Stimulated activated CD4-positive, alpha-beta T cell treated with anti-CD3 and anti-CD28 coated beads, Interleukin-2, amount 100 ng/mL, for 48 hours (primary cell): ENCODE measurements around the gene OPN4.

Source experiments
- DNase-seq, 2 donors: peaks; one replicate each; pipeline ENCODE4 v3.0.0-alpha.2; 2020

Gene OPN4

DNA sequence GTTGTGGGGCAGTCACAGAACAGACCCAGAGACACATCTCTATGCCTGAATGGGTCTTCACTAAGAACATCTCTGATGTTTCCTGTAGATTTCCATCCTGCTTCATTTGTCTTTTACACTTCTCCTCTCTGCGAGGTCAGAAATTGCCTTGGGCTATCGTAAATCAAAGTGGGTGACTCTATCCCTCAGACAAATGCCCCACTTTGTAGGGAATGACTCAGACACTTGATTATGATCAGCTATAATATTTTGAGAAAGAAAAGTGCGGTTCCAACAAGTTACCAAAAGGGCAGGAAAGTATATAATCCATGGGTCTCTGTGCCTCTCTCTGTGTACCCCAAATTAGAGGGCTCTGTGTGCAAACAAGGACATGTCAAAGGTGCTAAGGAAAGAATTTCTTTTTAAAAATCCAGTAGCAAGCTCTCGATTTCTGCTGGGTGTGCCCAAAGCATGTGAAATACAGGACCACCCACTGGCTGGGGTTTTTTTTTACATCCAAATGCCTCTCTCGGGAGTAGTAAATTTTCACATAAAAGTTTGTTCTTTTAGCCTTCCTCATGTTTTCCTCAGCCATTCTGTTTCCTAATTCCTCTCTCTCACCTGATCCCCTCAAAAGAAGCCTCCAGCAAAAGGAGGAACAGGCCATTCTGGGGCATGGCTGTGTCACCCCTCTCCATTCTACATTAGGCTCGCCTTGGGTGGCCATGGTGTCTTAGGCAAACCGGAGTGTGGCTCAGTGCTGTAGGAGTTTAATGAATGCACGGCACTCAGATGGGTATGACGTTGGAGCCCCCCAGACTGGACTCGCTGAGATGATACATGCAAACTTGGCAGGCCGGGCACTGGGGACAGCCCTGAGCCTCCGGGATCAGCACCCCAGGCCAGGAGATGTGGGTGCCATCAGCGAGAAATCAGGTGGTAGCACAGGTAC lies 6.3 kb upstream of the OPN4 start:
- DNase-seq = no peak

DNA sequence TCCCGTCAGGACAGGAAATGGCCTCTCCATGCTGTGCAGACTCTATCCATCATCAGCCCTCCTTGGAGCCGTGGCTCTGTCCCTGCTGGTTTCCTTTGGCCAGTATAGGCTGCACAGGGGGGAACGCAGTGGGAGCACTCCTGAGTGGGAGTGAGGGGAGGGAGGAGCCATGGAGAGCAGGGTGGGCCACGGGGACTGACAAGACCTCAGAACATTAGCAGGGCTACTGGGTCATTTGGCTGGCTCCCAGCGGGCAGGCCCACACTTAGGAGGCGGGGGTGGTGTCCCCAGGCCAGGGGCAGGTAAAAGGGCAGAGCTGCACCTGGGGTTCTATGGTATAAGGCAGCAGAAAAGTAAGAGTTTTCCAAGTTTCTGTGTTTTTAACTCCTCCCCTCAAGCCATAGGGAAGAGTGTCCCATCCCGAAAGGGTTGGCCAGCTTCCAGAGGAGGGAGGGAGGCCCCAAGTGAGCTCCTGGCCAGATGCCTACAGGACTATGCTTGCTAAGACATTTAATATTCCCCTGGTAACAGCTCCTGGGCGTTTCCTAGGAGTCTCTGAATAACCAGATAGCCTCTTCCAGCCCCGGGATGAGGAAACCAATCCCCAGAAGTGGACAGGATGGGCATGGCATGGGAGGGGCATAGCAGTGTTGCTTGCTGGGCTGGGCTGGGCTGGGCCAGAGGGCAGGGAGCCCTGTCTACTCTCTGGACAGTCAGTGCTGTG lies 5.5 kb upstream of the OPN4 start:
- DNase-seq = no peak

DNA sequence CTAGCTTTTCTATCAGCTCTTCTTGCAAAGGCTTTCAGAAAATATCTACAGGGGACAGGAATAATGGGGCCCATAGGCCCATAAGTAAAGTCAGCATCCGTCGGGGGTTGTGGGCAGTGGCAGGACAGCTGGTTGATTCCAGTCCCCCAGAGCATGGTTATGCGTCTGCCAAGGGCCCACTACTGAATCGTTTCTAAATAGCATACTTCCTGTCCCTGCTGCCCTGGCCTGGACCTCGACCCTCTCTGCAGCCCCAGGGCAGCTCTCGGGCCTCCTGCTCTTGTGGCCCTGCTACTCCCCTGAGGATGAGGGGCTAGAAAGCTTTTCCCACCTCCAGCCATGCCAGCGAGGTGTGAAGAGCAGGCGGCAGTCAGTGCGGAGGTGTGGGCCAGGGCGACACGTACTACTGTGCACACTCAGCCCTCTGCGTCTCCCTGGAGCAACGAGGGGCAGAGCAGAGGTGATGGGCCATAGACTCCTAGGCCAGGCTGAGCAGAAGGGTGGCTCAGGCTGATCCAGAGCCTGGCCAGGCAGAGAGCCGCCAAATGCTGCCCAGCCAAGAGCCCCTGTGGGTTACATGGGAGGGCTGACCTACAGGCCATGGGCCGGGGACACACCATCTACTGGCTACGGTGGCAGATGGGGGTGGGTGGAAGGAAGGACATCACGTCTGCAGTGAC lies 4.7 kb upstream of the OPN4 start:
- no peak for DNase-seq

DNA sequence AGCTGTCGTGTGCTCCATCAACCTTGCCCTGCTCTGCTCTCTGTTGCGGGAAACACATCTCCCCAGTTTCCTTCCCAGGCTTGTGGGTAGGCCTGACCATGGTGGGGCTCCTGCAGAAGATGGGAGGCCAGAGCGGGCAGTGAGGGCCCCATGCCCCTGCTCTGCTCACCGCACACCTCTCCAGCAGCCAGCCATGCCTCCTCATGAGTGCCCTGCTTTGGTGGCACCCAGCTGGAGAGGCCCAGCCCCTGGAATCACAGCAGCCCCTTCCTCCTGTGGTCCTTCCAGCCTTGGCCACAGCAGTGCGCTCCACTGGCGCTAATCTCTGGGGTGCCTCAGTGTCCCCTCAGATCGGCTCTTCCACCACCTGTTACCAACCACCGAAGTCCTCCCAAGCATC lies 4.2 kb upstream of the OPN4 start:
- DNase-seq = no peak

DNA sequence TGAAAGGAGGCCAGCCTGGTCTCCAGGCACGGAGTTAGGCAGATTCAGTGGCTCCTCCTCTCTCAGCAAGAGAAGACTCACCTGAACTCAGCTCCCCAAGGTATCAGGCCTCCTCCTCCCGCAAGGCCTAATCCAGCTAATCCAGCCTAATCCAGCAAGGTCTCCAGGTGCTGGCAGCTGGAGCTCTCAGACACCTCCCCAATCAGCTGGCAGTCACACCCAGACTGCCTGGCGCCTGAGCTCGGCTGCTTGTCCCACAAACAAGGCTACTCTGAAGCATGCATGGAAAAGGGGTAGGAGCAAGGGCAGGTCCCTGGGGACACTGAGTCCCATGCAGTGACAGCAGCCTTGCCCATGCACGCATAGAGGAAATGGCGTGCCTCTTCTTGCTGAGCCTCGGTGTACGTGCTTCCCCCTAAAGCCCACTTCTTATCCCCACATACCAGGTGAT lies 3.3 kb upstream of the OPN4 start:
- no peak for DNase-seq

DNA sequence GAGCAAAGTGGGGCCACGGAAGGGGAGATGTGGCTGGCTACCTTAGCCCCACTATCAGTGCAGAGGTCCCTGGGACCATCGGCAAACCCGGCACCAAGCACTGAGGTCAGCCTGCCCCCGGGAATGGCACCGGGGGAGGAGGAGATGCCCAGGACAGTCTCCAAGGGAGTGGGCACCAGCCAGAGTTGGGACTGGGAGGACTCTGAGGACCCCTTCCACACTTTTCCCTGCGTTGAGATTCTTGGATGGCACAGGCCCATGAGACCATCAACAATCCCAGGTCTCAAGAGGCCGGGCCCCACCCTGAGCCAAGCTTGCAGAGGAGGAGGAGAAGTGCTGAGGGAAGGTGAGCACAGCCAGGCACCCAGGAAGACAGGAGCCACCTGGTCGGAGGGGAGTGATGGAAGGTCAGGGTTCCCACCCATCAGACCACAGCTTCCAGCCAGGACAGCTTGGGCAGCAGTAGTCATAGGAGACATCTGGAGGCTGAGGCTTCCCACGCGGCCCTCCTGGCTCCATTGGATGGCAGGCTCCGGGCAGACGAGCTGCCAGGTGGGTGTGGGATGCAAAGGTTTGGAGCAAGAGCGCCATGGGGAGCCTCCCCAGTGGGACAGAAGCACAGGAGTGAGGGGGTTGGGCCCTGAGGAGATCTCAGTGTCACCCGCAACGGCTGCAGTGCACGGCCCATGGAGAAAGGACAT lies 2.6 kb upstream of the OPN4 start:
- no peak for DNase-seq

DNA sequence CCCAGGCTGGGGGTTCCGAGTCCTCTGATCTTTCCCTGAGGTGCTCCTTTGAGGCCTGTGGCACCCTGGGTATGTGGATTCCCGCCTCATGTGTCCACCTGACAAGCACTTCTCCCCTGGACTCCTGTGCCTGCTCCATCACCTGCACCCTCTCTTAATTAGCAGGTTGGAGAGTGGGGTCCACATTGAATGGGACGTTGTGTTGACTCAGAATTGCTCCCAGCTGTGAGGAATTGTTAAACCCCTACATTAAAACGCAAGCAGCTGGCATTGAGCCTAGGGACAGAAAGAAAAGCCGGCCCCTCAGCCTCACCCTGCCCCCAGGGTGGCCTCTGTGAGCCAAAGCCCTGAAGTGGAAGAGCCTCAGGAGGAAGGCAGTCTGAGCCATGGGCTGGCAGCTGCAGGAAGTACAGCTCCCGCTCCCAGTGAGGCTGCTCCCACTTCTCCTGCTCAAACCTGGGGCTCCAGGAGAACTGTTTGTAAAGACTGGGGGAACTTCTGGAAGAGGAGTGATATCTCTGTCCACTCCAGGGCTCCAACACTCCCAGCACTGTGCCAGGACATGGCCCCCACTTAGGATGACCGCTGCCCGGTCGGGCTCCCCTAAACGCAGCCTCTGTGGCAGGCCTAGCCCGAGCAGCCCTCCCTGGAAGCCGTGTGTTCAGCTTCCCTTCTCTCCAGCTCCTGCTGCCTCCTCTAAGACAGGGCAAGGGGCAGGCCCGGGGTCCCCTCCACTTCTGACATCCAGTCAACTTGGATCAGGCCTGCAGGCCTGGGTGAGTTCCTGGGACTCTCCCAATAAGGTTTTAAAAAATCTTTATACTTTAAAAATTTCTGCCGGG lies 1.8 kb upstream of the OPN4 start:
- DNase-seq = no peak

DNA sequence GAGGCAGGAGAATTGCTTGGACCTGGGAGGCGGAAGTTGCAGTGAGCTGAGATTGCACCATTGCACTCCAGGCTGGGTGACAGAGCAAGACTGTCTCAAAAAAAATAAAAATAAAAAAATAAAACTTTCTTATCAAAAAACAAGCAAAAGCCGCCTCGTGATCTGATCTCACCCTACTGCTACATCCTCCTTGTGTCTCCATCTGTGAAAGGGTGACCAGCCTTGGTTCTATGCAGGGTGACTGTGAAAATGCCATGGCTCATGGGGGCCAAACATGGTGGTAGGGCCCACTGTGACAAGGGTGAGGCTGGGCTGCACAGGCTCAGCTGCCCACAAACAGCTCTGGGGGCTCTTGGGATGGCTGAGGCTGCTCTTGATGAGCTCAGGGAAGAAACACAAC lies 968 bp upstream of the OPN4 start:
- no peak for DNase-seq

DNA sequence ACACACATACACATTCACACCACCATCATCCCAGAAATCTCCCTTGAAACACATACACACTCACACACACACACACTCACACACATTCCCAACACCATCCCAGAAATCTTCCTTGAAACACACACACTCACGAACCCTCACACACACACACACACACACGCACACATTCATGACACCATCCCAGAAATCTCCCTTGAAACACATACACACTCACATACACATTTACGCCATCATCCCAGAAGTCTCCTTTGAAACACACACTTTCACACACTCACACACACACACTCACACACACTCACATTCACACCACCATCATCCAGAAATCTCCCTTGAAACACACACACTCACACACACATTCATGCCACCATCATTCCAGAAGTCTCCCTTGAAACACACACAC lies 360 bp upstream of the OPN4 start:
- no peak for DNase-seq

DNA sequence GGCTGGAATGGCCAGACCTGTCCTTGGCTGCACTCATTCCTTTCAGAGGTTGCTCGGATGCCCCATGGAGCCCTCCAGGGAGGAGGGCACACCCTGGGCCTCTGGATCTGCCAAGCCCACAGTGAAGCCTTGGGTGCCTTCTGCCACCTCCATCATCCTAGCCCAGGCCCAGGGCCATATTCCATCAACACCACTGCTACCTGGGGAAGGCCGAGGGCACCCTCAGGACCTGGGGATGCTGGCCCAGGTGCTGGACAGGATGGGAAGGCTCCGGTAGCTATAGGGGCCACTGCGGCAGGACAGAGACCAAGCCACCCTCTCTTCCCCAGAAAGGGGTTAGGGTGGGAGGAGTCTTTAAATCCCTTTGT lies 810 bp downstream of the OPN4 start:
- DNase-seq = no peak

DNA sequence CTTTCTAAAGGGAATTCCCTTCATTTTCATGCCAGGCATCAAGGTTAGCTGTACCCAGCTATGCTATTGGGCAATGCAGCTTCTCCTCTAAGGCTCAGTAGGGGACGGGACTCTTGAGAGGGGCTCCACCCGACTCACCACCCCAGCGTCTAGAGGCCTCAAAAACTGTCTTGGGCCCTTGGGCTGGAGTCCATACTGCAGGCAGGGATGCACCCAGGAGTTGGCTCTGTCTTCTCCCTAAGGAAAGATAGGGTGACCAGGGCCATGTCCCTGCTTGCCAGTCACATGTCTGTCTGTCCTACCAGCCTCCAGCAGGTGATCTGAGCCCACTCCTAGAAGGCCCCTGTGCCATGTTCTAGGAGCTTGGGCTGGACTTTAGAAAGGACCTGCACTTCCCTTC lies 1.2 kb downstream of the OPN4 start:
- DNase-seq = no peak

DNA sequence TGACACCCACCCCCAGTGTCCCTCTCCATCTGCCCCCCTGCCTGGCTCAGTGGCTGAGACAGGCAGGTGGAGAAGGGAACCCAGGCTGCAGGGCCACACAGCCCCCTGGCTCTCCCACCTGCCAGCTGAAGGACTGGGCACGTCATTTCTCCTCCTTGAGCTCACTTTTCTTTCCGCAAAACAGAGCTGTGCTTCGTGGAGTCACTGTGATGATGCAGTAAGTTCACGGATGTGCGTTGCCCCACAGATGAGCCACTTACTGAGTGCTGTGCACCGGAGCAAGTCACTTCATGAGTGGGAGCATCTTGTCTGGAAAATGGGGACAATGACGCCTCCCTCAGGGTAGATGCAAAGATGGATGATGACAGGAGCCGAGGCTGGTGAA lies 2.7 kb downstream of the OPN4 start:
- DNase-seq = no peak

DNA sequence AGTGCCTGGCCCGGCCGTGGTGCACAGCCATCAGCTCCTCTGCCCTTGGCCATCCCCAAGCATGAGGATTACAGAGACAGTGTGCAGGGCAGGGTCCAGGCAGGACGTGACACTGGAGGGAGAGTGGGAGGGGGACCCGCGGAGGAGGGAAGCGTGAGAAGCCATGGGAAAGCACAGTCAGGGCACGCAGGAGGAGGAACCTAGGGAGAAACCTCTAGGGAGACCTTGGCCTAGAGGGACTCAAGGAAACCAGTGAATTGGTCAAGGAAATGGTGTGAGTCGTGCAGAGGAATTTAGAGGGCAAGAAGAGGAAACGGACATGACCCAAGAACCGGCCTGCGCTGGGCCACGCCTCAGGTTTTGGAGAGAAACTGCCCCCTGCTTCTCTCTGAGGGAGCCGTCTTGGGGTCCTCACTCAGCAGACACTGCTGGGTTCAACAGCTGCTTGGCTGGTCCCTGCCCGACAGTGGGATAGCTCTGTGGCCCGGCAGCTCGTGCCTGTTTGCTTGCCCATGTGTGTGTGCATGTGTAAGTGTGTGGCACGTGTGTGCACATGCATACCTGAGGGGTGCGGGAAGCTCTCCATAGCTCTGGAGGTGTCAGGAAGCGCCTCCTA lies 3.2 kb downstream of the OPN4 start:
- DNase-seq = no peak

DNA sequence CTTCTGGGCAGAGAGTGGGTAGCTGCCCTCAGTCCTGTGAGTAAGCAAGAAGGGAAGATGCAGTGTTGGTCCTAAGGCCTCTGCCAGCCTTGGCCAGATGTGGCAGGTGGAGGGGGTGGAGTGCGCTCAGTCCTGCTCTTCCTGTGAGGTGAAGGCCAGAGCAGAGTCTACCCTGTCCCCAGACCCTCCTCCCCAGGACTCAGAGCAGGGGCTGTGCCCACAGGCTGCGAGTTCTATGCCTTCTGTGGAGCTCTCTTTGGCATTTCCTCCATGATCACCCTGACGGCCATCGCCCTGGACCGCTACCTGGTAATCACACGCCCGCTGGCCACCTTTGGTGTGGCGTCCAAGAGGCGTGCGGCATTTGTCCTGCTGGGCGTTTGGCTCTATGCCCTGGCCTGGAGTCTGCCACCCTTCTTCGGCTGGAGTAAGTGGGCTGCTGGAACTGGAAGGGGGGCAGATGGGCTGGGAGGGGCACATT lies 4.0 kb downstream of the OPN4 start:
- DNase-seq = no peak

DNA sequence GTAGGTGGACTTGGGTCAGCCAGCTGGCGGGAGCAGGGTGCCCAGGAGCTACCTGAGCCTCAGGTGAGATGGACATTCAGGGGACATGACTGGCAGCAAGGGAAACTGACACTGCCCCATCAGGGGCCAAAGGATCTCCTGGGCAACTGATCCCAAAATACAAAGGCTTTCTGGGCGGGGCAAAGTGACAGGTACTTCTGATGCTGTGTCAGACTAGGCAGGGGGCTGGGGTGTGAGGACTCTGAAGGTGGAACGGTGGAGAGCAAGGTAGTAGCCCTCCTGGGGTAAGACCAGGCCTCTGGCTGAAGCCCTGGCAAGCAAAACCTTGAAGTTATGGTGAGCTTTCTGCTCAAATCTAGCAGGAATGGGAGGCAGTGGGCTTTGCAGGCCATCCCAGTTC lies 4.4 kb downstream of the OPN4 start:
- DNase-seq = no peak

DNA sequence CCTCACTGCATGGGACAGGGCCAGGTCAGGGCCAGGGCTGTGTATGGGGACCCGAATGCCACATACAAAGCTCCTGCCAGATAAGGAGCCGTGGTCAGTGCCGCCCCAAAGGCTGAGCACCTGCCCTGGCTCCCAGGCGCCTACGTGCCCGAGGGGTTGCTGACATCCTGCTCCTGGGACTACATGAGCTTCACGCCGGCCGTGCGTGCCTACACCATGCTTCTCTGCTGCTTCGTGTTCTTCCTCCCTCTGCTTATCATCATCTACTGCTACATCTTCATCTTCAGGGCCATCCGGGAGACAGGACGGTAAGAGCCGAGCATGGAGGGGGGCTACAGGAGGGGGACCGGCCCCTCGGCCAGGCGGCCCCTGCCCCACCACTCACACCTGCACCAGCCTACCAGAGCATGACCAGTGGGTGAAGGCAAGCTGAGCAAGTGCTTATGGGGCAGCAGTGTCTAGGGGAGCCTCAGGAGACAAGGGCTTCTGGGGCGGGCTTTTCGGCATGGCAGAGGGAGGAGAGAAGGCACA lies 4.9 kb downstream of the OPN4 start:
- DNase-seq = no peak

DNA sequence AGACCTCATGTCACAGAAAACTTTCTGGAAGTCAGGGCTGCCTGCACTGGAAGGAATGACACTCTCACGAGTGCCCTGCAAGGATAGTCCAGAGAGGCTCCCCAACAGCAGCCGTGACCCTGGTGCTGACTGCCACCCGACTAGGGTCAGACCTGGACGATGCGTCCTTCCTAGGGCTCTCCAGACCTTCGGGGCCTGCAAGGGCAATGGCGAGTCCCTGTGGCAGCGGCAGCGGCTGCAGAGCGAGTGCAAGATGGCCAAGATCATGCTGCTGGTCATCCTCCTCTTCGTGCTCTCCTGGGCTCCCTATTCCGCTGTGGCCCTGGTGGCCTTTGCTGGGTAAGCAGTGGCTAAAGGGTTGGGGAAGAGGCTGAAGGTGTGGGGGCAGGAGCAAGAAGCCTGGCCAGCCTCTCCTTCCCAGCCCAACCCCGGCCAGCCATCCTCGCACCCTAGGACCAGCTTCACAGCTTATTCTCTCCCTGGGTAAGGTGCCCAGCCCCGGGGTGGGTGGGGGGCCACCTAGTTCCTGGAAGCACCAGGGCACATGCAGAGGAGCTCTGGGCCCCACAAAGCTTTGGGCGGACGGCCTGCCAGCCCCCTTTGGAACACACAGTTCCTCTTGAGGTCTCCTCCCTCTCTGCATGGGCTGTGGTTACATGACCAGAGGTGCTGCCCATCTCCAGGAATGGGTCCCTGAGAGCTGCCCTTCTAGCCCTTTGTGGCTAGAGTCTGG lies 5.5 kb downstream of the OPN4 start:
- DNase-seq = no peak

DNA sequence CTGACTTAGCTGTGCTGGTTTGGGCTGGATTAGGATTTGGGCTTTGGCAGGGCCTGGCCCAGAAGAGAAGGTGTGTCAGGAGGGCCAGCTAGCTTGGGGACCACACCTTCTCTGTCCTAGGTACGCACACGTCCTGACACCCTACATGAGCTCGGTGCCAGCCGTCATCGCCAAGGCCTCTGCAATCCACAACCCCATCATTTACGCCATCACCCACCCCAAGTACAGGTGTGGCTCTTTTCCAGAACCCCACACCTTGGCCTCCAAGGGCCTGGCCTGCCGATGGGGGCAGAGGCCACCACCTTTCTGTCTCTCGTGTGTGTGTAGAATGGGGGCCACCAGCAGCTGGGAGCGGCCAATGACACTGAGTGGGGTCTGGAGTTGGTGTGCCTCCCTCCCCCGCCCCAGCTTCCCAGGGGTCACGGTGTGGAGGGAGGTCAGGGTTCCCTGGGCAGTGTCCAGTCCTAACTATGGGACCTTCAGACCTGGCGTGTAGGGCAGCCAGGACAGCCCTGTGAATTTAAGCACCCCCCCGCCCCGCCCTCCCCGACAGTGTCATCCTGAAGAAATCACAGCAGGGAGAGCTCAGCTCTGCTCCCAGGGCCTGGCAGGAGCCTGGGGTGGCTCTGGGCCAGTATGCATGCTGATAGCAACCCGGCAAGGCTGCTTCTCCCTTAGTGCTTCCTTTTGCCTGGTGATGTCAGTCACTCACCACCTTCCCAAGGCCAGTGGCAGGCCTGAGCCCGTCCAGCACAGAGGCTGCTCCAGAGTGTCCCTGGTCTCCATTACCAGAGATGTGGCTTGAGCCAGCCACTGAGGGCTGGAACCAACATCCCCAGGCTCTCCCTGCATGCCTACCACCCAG lies 7.0 kb downstream of the OPN4 start:
- DNase-seq = no peak
